Activated naive CD4-positive, alpha-beta T cell treated with anti-CD3 and anti-CD28 coated beads, Interleukin-2, amount 50 U/mL, for 72 hours (primary cell): ENCODE data around the gene MBNL2. TPM values are rescaled to one million over a fixed set of nuclear protein-coding genes. Genes with fewer than 3 reads are reported as not detected.

Experiments
- ATAC-seq, 2 donors: fragments of 150-1000 bp; cut with Tn5 transposase; 2 replicates each; pipeline ENCODE4 v1.10.0; 2021; ENCODE audit warnings: mild to moderate bottlenecking in 2 of 2, moderate library complexity in 2 of 2
- DNase-seq, 2 donors: peaks; one replicate each; pipeline ENCODE4 v3.0.0; 2021 to 2022; ENCODE audit warnings: low spot score in 2 of 2
- H3K27ac Mint-ChIP-seq, 2 donors: one replicate each; pipeline ENCODE4 v1.8.0; 2022; ENCODE audit warnings: mild to moderate bottlenecking in 2 of 2, mixed read lengths in 2 of 2
- H3K36me3 Mint-ChIP-seq, 2 donors: one replicate each; pipeline ENCODE4 v1.8.0; 2022; ENCODE audit warnings: mixed read lengths in 2 of 2
- H3K9me3 Mint-ChIP-seq, 2 donors: one replicate each; pipeline ENCODE4 v1.8.0; 2022; ENCODE audit warnings: mixed read lengths in 2 of 2
- total RNA-seq, 2 donors: library from RNA; stranded (reverse); gene quantifications; one replicate each; pipeline ENCODE4 v1.2.3, GENCODE V29; 2022

MBNL2 gene, protein sequence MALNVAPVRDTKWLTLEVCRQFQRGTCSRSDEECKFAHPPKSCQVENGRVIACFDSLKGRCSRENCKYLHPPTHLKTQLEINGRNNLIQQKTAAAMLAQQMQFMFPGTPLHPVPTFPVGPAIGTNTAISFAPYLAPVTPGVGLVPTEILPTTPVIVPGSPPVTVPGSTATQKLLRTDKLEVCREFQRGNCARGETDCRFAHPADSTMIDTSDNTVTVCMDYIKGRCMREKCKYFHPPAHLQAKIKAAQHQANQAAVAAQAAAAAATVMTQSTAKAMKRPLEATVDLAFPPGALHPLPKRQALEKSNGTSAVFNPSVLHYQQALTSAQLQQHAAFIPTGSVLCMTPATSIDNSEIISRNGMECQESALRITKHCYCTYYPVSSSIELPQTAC
- total RNA-seq: 10 to 100 TPM; 15.2 to 22.7 TPM

DNA sequence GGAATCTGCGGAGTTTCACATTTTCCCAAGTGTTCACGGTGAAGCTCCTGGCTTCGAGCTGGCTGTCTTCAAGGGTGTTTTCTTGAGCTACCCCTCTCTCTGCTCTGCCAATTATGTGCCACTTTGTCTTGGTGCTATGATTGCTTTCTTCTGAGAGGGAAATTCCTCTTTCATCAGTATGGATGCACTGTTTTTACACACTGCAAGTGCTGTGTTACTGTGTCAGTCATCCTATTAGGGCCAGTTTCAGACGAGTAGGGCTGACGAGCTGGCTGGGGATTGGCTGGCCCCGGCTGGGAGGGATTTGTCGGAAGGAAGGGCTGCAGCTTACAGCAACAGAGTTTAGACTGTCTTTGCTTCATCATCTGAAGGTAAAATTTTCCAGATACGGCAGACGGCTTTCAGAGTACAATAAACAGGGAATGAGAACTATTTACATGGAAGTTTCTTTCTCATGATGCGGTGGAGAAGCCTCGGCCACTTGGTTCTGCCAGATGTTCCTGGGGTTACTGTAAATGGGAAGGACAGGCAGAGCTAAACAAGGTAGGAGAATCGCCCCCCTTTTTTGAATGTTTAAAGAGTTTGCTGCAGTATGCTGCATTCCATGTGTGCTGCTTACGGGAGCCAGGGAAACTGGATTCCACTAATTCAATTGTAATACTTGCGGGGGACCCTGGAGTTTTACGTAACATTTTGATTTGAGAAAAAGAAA, at the start of gene MBNL2:
Gene MBNL2 (plus strand): TSS at position 345 of the 712 bp plus-strand sequence. CDS start 53,903 bp downstream, outside the sequence.
- Mint-ChIP-seq H3K9me3 (peaks cover 0 to 7% of the 10 kb centered on the region in 2 donors), H3K27ac (peak within 1 kb of the TSS; percentile 91 to 93), H3K36me3 (peaks cover 0 to 9% of the 10 kb centered on the region in 2 donors)
- ATAC-seq (peak; percentile 98 to 99), DNase-seq (peak; percentile 78 to 83)

DNA sequence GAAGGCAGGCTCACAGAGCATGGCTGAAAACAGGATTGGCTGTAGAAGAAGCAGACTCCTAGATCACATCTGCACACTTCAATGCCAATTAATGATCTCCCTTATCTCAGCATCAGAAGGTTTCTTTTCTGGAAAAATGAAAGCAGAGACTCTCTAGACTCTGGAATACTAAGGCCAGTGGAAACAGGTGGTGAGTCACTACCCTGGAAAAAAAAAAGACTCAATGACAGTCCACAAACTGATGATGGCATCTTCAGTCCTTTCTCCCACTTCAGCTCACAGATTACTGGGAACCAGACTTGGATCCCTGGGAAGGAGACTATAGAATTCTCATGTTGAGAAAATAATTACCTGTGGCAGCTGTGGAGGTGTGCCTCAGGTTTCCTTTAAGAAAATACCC, 47.5 kb upstream of the MBNL2 start:
- H3K36me3 Mint-ChIP-seq: peaks cover 5 to 6% of the 10 kb centered on the region in 2 donors
- no peak for DNase-seq
- peaks cover 4 to 8% of the 10 kb centered on the region in 2 donors for H3K9me3 Mint-ChIP-seq
- no peak overlapping the region for H3K27ac Mint-ChIP-seq
- ATAC-seq: no peak

DNA sequence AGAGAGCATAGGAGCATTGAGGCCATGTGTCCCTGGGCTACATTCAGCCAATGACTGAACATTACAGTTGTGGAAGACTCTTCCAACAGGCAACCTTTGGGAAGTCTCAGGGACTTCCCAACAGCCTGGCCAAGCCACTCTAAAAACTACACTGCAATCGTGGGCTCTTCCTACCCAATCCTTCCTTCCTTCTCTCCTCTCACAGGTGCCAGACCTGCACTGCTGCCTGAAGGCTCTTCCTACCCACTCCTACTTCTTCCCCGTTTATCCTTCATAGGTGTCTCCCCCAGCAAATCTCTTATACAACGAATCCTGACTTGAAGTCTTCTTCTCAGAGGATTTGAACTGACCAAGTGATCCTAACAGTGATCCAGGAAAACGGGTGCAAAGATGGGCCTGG, 47.1 kb upstream of the MBNL2 start:
- ATAC-seq: no peak
- DNase-seq: no peak
- peaks cover 5 to 6% of the 10 kb centered on the region in 2 donors for H3K36me3 Mint-ChIP-seq
- H3K27ac Mint-ChIP-seq: peak overlapping the region in 1 of 2 donors; percentile 38
- H3K9me3 Mint-ChIP-seq: peaks cover 8% of the 10 kb centered on the region in 2 donors

DNA sequence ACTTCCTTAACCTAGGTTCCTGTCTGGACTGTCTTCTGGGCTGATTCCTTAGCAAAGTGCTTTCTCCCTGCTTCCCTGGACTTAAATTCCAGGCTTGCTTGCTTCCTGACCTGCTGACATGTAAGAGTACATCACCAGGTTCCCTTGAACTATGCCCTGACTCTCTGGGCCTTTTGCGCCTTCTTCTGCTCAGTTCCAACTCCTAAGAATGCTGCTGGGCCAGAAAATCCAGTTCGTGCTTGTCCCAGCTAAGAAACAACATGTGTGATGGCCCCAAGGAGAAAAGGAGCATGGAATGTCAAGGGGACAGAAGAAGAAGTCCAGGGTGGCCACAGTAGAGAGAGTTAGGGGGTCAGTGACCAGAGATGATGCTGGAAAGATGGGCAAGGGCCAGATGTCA, 42.6 kb upstream of the MBNL2 start:
- H3K27ac Mint-ChIP-seq: no peak overlapping the region
- no peak for ATAC-seq
- H3K9me3 Mint-ChIP-seq: peaks cover 5 to 8% of the 10 kb centered on the region in 2 donors

DNA sequence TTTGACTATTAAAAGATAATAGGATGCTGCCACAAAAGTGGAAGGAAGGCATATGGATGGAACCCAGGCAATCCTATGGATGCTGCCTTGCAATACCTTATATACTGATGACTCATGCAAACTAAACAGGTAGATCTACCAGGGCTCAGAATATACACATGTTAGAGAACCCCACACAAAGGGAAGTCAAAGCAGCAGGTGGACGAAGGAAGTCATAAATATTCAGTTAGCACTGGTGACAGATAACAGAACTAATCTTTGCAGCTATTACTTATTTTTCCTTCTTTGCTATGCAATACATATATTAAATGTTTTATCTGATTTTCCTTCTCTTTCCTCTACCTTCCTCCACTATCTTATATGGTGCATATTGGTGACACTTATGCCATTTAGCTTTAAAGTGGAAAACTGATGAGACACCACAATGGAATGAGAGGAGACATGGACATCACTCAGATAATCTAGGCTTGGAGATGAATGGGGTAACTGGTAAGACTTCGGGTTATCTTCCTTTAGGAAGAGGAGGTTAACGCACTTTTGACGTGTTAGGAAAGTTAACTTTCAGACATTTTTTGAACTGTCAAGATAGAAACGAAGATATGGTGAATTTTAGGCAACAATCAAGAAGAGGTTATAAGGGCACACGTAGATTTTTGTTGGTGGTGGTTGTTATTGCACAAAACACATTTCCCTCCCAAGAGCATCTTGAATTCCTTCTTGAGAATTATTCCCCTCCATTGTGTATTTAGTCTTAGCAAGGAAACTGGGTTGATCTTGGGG, 39.8 kb upstream of the MBNL2 start:
- Mint-ChIP-seq H3K9me3 (peaks cover 0 to 4% of the 10 kb centered on the region in 2 donors), H3K27ac (no peak overlapping the region), H3K36me3 (no peaks in the 10 kb centered on the region)
- no peak for ATAC-seq
- DNase-seq: no peak

More for the DNA sequence above, 42.6 kb upstream of the MBNL2 start:
- peaks cover 5 to 6% of the 10 kb centered on the region in 2 donors for H3K36me3 Mint-ChIP-seq
- DNase-seq: no peak

DNA sequence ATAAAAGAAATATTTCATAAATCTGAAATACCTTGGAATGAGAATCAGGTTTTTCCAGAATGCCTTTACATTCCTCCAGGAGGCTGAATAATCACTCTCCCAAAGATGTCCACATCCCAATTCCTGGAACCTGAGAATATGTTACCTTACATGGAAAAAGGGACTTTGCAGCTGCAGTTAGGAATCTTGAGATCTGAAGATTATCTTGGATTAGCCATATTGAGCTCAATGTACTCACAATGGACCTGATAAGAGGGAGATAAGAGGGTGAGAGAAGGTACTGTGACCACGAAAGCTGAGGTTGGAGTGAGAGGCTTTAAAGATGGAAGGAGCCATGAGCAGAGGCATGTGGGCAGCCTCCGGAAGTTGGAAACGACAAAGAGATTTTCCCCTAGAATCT, 36.8 kb upstream of the MBNL2 start:
- no peaks in the 10 kb centered on the region for H3K9me3 Mint-ChIP-seq
- no peak for ATAC-seq
- H3K36me3 Mint-ChIP-seq: no peaks in the 10 kb centered on the region
- DNase-seq: no peak
- no peak overlapping the region for H3K27ac Mint-ChIP-seq

DNA sequence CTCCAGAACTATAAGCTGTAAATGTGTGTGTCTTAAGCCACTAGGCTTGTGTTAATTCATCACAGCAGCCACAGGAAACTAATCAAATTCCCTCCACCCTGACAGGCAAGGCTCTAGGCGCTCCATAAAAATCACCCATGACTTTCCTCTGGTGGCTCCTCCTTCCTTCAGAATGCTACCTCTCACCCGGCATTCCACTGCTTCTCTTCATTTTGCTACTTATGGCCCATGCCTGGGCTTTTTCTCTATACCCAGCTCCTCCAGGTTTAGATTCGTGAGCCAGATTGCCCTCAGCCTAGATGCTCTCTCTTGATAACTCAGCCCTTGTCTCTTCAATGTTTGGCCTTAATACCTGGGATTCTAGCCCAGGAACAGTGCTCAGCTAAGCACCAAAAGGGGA, 36.4 kb upstream of the MBNL2 start:
- Mint-ChIP-seq H3K36me3 (no peaks in the 10 kb centered on the region), H3K9me3 (no peaks in the 10 kb centered on the region), H3K27ac (no peak overlapping the region)
- ATAC-seq: no peak
- DNase-seq: no peak

DNA sequence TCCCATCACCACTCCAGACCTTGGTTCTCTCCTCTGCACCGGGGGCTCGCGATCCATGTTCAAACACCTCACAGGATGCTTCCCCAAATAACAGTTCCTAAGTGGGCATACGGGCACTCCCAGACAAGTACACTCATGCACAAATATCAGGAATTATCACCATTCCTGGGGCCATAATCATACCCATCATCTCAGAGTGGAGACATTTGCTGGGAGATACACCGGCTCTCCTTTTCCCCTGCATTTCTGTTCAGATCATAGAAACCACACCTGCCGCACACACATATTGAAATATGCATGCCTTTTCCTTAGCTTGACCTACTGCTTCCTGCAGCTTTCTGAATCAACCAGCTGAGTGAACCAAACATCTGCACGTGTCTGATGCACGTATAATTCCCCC, 33.9 kb upstream of the MBNL2 start:
- no peaks in the 10 kb centered on the region for H3K9me3 Mint-ChIP-seq
- ATAC-seq (no peak), DNase-seq (no peak)
- no peaks in the 10 kb centered on the region for H3K36me3 Mint-ChIP-seq
- no peak overlapping the region for H3K27ac Mint-ChIP-seq

DNA sequence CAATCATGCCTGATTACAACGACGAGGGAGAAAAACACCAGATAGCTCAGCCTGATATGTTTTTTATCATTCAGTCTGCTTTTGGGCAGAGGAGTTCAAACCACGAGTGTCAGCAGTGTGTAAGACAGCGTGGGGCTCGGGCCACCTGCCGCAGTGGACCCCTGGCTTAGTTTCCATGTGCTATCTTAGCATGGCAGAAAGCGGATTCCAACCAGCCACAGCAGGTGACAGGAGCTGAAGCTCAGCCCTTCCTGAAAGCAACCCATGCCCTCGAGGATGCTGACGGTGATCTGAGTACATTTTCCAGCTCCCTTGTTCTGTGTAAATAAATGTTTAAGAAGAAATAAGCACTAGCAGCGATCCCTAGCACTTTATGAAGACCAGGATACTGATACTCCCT, 32.2 kb upstream of the MBNL2 start:
- Mint-ChIP-seq H3K36me3 (no peaks in the 10 kb centered on the region), H3K27ac (no peak overlapping the region), H3K9me3 (peaks cover 0 to under 1% of the 10 kb centered on the region in 2 donors)
- ATAC-seq (no peak), DNase-seq (no peak)

DNA sequence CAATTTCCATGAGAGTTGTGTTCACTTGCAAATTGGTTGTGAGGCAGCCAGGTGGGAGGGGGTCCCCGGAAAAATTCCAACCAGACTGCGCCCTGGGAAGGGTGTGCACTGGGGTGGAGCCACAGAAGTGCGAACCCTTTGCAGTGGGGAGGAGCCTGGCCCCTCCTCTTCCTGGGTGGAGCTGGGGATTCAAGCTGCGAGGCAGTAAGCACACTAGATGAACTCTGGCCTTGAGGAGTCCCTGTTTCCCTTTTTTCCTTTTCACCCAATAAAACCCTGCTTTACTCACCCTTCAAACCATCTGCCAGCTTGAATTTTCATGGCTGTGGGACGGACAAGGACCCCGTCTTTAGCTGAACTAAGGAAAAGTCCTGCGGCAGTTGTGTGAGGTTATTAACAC, 31.0 kb upstream of the MBNL2 start:
- H3K36me3 Mint-ChIP-seq: no peaks in the 10 kb centered on the region

DNA sequence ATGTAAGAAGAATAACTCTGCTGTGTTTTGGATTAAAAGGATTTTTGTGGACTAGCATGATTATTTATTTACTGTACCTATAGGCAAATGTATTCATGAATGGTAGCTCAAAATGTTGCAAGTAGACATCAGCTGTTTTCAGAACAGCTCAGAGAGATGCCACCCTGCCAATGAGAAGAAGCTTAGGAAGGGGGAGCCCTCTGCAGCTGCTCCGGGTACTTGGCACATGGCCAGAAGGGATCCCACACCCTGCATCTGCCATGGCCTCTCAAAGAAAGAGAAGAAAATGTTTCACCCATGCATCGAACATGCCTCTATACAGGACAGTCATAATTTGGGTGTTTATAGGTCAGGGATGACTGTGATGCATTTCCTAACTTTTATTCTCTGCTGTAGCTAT, 30.5 kb upstream of the MBNL2 start:
- peaks cover 0 to 5% of the 10 kb centered on the region in 2 donors for H3K9me3 Mint-ChIP-seq
- ATAC-seq (no peak), DNase-seq (no peak)
- H3K36me3 Mint-ChIP-seq: no peaks in the 10 kb centered on the region
- H3K27ac Mint-ChIP-seq: no peak overlapping the region

More for the DNA sequence above, 31.0 kb upstream of the MBNL2 start:
- Mint-ChIP-seq H3K9me3 (peaks cover 0 to 5% of the 10 kb centered on the region in 2 donors), H3K27ac (no peak overlapping the region)
- DNase-seq (no peak), ATAC-seq (no peak)

DNA sequence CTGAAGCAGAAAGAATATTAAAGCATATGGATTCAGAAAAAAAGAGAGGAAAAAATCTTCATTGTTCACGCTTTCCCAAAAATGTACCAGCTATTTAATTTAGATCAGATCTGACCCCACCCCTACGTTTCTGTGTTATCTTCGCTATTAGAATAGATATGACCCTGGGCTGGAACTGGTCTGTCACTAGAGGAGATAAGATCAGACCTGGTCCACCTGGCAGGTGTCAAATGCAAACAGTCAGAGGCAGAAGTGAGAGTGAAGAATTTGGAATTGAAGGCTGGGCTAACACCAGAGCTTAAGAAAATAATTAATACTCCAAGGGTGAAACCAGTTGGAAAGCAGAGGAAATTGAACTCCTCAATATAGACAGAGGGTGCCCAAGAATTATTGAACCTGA, 30.0 kb upstream of the MBNL2 start:
- ATAC-seq (no peak), DNase-seq (no peak)
- H3K27ac Mint-ChIP-seq: no peak overlapping the region
- peaks cover 0 to 5% of the 10 kb centered on the region in 2 donors for H3K9me3 Mint-ChIP-seq
- no peaks in the 10 kb centered on the region for H3K36me3 Mint-ChIP-seq

DNA sequence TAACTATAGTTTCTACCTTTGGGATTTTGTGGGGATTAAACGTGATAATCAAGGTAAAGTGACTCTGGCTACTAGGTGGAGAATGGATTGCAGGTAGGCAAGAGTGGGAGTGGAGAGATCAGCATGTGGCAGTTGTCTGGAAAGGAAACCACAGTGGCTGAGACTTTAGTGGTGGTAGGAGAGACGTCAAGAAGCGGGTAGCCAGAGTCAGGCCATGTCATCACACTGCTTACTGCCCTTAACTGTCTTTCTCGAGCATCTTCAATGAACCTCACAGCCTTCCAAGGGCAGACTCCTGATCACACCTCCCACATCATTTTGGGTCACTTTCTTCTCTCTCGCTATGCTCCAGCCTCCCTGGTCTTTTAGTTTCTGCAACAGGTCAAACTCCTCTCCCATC, 28.6 kb upstream of the MBNL2 start:
- ATAC-seq (no peak), DNase-seq (no peak)
- Mint-ChIP-seq H3K36me3 (no peaks in the 10 kb centered on the region), H3K27ac (no peak overlapping the region), H3K9me3 (peaks cover under 1 to 7% of the 10 kb centered on the region in 2 donors)

DNA sequence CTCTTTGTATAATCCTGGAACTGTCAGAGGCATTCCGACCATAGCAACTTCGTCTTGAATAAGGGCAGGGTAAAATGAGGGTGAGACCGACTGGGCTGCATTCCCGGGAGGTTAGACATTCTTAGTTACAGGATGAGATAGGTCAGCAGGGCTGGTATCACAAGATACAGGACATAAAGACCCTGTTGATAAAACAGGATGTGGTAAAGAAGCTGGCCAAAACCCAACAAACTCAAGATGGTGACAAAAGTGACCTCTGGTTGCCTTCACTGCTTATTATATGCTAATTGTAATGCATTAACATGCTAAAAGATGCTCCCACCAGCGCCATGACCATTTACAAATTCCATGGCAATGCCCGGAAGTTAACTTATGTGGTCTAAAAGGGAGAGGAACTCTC, 27.7 kb upstream of the MBNL2 start:
- peaks cover 6 to 16% of the 10 kb centered on the region in 2 donors for H3K9me3 Mint-ChIP-seq
- no peak for DNase-seq
- no peak overlapping the region for H3K27ac Mint-ChIP-seq
- ATAC-seq: no peak
- peaks cover 0 to 7% of the 10 kb centered on the region in 2 donors for H3K36me3 Mint-ChIP-seq

DNA sequence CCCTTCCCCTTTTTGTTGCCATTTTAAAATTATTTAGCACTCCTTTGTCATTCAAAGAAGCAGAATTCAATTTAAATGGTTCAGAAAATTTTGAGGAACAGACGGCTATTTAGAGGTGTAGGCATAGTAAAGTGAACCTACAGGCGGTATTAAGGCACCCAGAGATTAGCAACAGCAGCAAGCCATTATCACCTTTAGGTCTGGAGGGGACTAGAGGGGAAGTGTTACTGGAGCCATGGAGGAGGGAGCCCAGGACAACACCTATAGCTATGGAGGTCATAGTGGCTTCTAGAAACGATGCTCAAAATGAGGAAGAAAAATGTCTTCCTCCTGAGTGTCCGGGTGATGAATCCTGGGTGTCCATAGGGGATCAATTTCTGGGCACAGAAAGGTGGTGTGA, 25.8 kb upstream of the MBNL2 start:
- ATAC-seq: no peak
- H3K36me3 Mint-ChIP-seq: peaks cover 0 to 7% of the 10 kb centered on the region in 2 donors
- DNase-seq: no peak

DNA sequence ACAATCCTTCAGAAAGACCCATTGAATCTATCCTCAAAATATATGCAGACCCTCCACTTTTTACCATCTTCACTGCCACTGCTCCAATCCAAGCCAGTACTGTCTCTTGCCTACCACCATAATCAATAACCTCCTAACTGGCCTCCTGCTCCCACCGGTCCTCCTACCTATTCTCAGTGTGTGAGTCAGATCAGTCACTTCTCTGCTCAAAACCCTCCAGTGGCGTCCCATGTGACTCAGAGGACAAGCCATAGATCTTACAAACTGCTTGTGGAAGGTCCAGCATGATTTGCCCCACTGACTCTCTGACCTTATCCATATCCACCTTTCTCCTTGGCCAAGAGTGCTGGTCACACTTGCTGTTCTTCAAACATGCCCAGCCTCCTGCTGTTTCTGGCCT, 23.4 kb upstream of the MBNL2 start:
- ATAC-seq (peak; percentile 47 to 49), DNase-seq (no peak)
- Mint-ChIP-seq H3K36me3 (peaks cover 0 to 7% of the 10 kb centered on the region in 2 donors), H3K27ac (no peak overlapping the region), H3K9me3 (peaks cover 6 to 21% of the 10 kb centered on the region in 2 donors)

More for the DNA sequence above, 25.8 kb upstream of the MBNL2 start:
- Mint-ChIP-seq H3K27ac (no peak overlapping the region), H3K9me3 (peaks cover 6 to 16% of the 10 kb centered on the region in 2 donors)

DNA sequence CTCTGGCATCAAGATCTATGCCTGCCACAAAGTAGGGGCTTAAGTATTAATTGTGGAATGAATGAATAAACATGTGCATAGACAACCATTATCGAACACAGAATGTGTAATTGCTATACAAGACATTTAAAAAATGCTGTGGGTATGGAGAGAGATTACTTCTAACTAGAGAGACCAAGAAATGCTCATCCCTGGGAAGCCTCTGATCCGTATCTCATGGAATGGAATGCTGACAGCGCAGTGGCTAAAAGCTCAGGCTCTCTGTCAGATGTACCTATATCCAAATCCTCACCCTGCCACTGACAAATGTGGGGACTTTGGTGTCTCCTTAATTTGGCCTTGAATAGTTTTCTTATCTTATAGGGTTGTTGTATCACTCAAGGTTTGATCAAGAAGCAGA, 22.7 kb upstream of the MBNL2 start:
- Mint-ChIP-seq H3K36me3 (peaks cover 0 to 7% of the 10 kb centered on the region in 2 donors), H3K9me3 (peaks cover 6 to 21% of the 10 kb centered on the region in 2 donors), H3K27ac (no peak overlapping the region)
- DNase-seq (no peak), ATAC-seq (no peak)
